Measurements from ENCODE around the gene ZNF423. TPM values are rescaled to one million over a fixed set of nuclear protein-coding genes. Genes with fewer than 3 reads are reported as not detected.
"Not testable (repeated sequence)": the region's sequence is repeated elsewhere in the genome, so short reads cannot be mapped to it uniquely, and the experiment has no call there.

Gene ZNF423
- total RNA-seq, 1 donor from 2014 or later: 49.8 TPM

DNA sequence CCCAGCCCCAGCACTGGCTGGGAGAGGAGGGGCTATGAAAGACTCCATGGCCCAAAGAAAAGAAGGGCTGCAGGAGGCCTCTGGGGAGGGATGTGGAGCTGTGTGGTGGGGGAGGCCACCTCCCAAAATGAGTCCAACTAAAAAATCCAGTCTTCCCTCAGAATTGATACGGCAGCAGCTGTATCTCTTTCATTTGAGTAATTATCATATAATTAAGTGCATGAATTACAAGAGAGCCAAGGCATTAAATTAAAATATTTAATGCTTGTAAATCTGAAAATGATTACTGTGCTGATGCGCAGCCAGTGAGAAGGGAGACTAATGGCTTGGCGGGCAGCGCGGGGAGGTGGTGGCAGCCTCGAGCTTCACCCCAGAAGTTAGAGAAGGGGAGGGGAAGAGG lies 289.5 kb downstream of the ZNF423 start:
- H3K4me3 Mint-ChIP-seq (ENCODE audit: low read depth): no peak overlapping the region
- no peaks in the 10 kb centered on the region for H3K27me3 Mint-ChIP-seq
- TF ChIP-seq, protein P1, sequence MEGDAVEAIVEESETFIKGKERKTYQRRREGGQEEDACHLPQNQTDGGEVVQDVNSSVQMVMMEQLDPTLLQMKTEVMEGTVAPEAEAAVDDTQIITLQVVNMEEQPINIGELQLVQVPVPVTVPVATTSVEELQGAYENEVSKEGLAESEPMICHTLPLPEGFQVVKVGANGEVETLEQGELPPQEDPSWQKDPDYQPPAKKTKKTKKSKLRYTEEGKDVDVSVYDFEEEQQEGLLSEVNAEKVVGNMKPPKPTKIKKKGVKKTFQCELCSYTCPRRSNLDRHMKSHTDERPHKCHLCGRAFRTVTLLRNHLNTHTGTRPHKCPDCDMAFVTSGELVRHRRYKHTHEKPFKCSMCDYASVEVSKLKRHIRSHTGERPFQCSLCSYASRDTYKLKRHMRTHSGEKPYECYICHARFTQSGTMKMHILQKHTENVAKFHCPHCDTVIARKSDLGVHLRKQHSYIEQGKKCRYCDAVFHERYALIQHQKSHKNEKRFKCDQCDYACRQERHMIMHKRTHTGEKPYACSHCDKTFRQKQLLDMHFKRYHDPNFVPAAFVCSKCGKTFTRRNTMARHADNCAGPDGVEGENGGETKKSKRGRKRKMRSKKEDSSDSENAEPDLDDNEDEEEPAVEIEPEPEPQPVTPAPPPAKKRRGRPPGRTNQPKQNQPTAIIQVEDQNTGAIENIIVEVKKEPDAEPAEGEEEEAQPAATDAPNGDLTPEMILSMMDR (IDR thresholded peaks at IDR 0.05; ENCODE audit: unreplicated experiment): no peak
- DNase-seq (ENCODE audit: low spot score, unreplicated experiment): no peak
- H3K4me1 Mint-ChIP-seq (ENCODE audit: low read depth): peaks cover 4% of the 10 kb centered on the region
- no peaks in the 10 kb centered on the region for H3K9me3 Mint-ChIP-seq (ENCODE audit: low read depth)
- H3K27ac Mint-ChIP-seq: no peak overlapping the region
- H3K36me3 Mint-ChIP-seq (ENCODE audit: insufficient read depth): no peaks in the 10 kb centered on the region

DNA sequence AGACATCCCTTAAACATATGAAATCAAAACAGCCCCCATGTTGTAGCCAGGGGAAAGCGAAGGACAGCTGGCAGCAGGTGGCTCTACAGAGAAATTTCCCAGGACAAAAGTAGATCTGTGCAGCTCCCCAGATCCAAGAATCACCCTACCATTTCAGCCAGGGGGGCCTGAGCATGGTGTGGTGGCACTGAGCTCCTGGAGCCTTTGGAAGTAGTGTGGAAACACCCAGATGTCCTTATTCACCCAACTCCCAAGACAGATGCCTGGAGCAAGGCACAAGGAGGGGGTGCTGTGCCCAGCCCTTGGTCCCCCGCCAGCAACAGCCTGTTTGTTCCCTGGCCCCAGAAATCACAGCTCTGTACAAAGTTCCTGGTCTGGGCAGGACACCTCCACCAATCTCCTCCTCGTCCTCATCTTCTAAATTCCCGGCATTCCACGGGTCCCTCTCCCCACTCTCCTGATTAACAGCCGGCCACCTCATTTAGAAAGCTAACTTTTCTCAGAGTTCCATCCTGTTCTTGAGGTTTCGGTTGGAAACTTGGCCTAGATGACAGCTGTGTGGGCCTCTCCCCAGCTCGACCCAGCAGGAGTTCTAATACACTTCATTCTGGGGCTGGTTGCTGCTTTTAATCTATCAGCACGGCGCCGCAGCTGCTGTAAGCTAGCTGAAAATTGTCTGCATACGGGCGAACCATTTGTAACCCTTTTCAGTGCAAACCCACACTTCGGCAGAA lies 291.2 kb downstream of the ZNF423 start:
- H3K9me3 Mint-ChIP-seq (ENCODE audit: low read depth): no peaks in the 10 kb centered on the region
- TF ChIP-seq, protein P1 (IDR thresholded peaks at IDR 0.05; ENCODE audit: unreplicated experiment): no peak
- no peak overlapping the region for H3K4me3 Mint-ChIP-seq (ENCODE audit: low read depth)
- no peak for DNase-seq (ENCODE audit: low spot score, unreplicated experiment)
- H3K36me3 Mint-ChIP-seq (ENCODE audit: insufficient read depth): no peaks in the 10 kb centered on the region
- no peaks in the 10 kb centered on the region for H3K27me3 Mint-ChIP-seq
- H3K4me1 Mint-ChIP-seq (ENCODE audit: low read depth): peaks cover 2% of the 10 kb centered on the region
- H3K27ac Mint-ChIP-seq: no peak overlapping the region

DNA sequence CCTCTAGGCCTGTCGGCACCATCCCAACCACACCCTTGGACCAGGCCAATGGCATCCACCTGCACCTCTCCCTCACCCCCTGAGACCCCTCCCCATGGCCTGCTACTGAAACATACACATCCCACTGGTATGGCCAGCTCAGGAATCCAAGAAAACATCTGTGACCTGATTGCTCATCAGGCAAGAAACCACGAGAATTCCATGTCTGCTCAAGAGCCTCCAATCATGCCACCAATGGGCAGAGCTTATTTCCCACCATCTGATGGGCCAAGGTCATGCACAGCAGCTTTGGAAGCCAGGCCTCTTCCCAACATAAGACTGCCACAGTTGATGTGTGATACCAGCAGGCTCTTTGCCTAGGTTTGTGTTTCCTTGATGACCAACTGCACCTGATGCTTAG lies 292.2 kb downstream of the ZNF423 start:
- no peaks in the 10 kb centered on the region for H3K9me3 Mint-ChIP-seq (ENCODE audit: low read depth)
- H3K36me3 Mint-ChIP-seq (ENCODE audit: insufficient read depth): no peaks in the 10 kb centered on the region
- H3K4me1 Mint-ChIP-seq (ENCODE audit: low read depth): peaks cover 2% of the 10 kb centered on the region

DNA sequence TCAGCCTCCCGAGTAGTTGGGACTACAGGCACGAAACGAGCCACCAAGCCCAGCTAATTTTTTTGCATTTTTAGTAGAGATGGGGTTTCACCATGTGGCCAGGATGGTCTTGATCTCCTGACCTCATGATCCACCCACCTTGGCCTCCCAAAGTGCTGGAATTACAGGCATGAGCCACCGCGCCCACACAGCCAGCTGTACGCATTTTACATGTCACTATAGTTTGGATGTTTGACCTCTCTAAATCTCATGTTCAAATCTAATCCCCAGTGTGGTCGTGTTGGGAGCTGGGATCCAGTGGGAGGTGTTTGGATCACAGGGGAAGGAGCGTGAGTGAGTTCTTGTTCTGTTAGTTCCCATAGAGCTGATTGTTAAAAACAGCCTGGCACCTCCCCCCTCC lies 293.0 kb downstream of the ZNF423 start:
- H3K27me3 Mint-ChIP-seq; H3K36me3 Mint-ChIP-seq (ENCODE audit: insufficient read depth); H3K9me3 Mint-ChIP-seq (ENCODE audit: low read depth); H3K4me1 Mint-ChIP-seq (ENCODE audit: low read depth); H3K27ac Mint-ChIP-seq; DNase-seq (ENCODE audit: low spot score, unreplicated experiment); H3K4me3 Mint-ChIP-seq (ENCODE audit: low read depth): not testable (repeated sequence)

More for the DNA sequence above, 292.2 kb downstream of the ZNF423 start:
- Mint-ChIP-seq H3K27ac (no peak overlapping the region), H3K27me3 (no peaks in the 10 kb centered on the region), H3K4me3 (ENCODE audit: low read depth) (no peak overlapping the region)
- TF ChIP-seq, protein P1 (IDR thresholded peaks at IDR 0.05; ENCODE audit: unreplicated experiment): no peak
- no peak for DNase-seq (ENCODE audit: low spot score, unreplicated experiment)

DNA sequence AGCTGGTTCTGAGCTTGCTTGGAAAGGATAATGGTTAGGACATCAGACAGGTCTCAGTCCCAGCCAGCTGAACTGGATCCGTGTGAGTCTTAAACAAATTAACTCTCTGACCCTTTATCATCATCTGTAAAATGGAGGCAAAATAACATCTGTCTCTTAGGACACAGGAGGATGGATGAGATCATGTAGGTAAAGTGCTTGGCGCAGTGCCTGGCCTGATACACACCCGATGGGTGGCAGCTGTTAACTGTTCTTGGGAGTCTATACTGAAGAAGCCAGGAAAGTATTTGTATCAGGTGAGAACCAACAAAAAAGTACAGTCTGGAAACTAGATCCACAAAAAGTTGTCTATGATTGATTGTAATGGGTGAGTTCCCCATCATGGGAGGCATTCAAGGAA lies 293.7 kb downstream of the ZNF423 start:
- Mint-ChIP-seq H3K27ac (no peak overlapping the region), H3K27me3 (no peaks in the 10 kb centered on the region), H3K4me3 (ENCODE audit: low read depth) (no peak overlapping the region), H3K9me3 (ENCODE audit: low read depth) (no peaks in the 10 kb centered on the region), H3K4me1 (ENCODE audit: low read depth) (peaks cover 2% of the 10 kb centered on the region), H3K36me3 (ENCODE audit: insufficient read depth) (no peaks in the 10 kb centered on the region)
- no peak for DNase-seq (ENCODE audit: low spot score, unreplicated experiment)
- TF ChIP-seq, protein P1 (IDR thresholded peaks at IDR 0.05; ENCODE audit: unreplicated experiment): no peak
